Upper lobe of left lung (tissue), 4 donors: ENCODE measurements around the gene EXOC6.

Source experiments
- POLR2A ChIP-seq, 4 donors: fragments of 450-650 bp; IDR thresholded peaks; one replicate each; pipeline ENCODE4 v1.5.1; 2016 to 2017; ENCODE audit warnings: antibody characterized with exemption in 4 of 4, mild to moderate bottlenecking in 2 of 4
- POLR2AphosphoS5 ChIP-seq, 2 donors: sonication (generic); formaldehyde crosslinking; IDR thresholded peaks; one replicate each; pipeline ENCODE4 v1.5.1; 2017; ENCODE audit warnings: antibody characterized with exemption in 2 of 2
- TF ChIP-seq, protein P1 (sequence below), 6 experiments: fragments of 450-650 bp in 4 of 6; fragments of 200-600 bp in 2 of 6; sonication (generic) in 2 of 6; IDR thresholded peaks; one replicate each; pipeline ENCODE4 v1.5.1; 2016 to 2019; ENCODE audit warnings: antibody characterized with exemption in 6 of 6

- TF ChIP-seq, protein P1, sequence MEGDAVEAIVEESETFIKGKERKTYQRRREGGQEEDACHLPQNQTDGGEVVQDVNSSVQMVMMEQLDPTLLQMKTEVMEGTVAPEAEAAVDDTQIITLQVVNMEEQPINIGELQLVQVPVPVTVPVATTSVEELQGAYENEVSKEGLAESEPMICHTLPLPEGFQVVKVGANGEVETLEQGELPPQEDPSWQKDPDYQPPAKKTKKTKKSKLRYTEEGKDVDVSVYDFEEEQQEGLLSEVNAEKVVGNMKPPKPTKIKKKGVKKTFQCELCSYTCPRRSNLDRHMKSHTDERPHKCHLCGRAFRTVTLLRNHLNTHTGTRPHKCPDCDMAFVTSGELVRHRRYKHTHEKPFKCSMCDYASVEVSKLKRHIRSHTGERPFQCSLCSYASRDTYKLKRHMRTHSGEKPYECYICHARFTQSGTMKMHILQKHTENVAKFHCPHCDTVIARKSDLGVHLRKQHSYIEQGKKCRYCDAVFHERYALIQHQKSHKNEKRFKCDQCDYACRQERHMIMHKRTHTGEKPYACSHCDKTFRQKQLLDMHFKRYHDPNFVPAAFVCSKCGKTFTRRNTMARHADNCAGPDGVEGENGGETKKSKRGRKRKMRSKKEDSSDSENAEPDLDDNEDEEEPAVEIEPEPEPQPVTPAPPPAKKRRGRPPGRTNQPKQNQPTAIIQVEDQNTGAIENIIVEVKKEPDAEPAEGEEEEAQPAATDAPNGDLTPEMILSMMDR (IDR thresholded peaks at IDR 0.05): no peak
- no peak for TF ChIP-seq POLR2A (IDR thresholded peaks at IDR 0.05)
- no peak for TF ChIP-seq POLR2AphosphoS5 (IDR thresholded peaks at IDR 0.05)
These were observed 38.1 kb downstream of the EXOC6 start for GRCh38 chr10:92886334-92886961.
